Lower leg skin (tissue), 3 donors: ENCODE data around the gene CD247.

Experiments
- CTCF ChIP-seq, 3 donors: fragments of 450-650 bp; IDR thresholded peaks; one replicate each; pipeline ENCODE4 v1.5.1; 2016; ENCODE audit warnings: antibody characterized with exemption in 3 of 3, mild to moderate bottlenecking in 3 of 3, moderate library complexity in 2 of 3
- POLR2A ChIP-seq, 2 donors: fragments of 450-650 bp; IDR thresholded peaks; one replicate each; pipeline ENCODE4 v1.6.1; 2016 to 2017; ENCODE audit warnings: antibody characterized with exemption in 2 of 2, mild to moderate bottlenecking in 1 of 2, moderate library complexity in 1 of 2

GRCh38 chr1:167548059-167548932, 30.0 kb upstream of the CD247 start:
- TF ChIP-seq POLR2A (IDR thresholded peaks at IDR 0.05), result no peak
- TF ChIP-seq CTCF (IDR thresholded peaks at IDR 0.05), result no peak
